ENCODE results near the gene FDXACB1. TPM values are rescaled to one million over a fixed set of nuclear protein-coding genes. Genes with fewer than 3 reads are reported as not detected.

FDXACB1 gene
- total RNA-seq, 1 donor from 2014 or later, result 4.8 TPM

GRCh38 chr11:111836162-111836561 lies 42.8 kb downstream of the FDXACB1 start:
- TF ChIP-seq CTCF (conservative IDR thresholded peaks at IDR 0.05), result no peak
- Mint-ChIP-seq H3K9me3 (no peaks in the 10 kb centered on the region), H3K27ac (ENCODE audit: unreplicated experiment) (no peak overlapping the region), H3K27me3 (ENCODE audit: low read depth) (no peaks in the 10 kb centered on the region), H3K4me3 (no peak overlapping the region), H3K36me3 (ENCODE audit: low read depth) (peaks cover 3% of the 10 kb centered on the region), H3K4me1 (peaks cover under 1% of the 10 kb centered on the region)
- no peak for DNase-seq (ENCODE audit: low read depth, low spot score)

- TF ChIP-seq CTCF (conservative IDR thresholded peaks at IDR 0.05), result no peak
- H3K9me3 Mint-ChIP-seq, result no peaks in the 10 kb centered on the region
- H3K4me3 Mint-ChIP-seq, result no peak overlapping the region
- peaks cover 3% of the 10 kb centered on the region for H3K36me3 Mint-ChIP-seq (ENCODE audit: low read depth)
- no peak overlapping the region for H3K27ac Mint-ChIP-seq (ENCODE audit: unreplicated experiment)
- no peaks in the 10 kb centered on the region for H3K4me1 Mint-ChIP-seq
- no peaks in the 10 kb centered on the region for H3K27me3 Mint-ChIP-seq (ENCODE audit: low read depth)
- no peak for DNase-seq (ENCODE audit: low read depth, low spot score)
Measured at GRCh38 chr11:111835665-111836064, 43.3 kb downstream of the FDXACB1 start.

- Mint-ChIP-seq H3K4me3 (no peak overlapping the region), H3K36me3 (ENCODE audit: low read depth) (peaks cover 3% of the 10 kb centered on the region), H3K9me3 (no peaks in the 10 kb centered on the region), H3K4me1 (no peaks in the 10 kb centered on the region), H3K27me3 (ENCODE audit: low read depth) (no peaks in the 10 kb centered on the region), H3K27ac (ENCODE audit: unreplicated experiment) (no peak overlapping the region)
- no peak for TF ChIP-seq CTCF (conservative IDR thresholded peaks at IDR 0.05)
- no peak for DNase-seq (ENCODE audit: low read depth, low spot score)
Measured at GRCh38 chr11:111834432-111835163, 44.4 kb downstream of the FDXACB1 start.

- Mint-ChIP-seq H3K27me3 (ENCODE audit: low read depth) (no peaks in the 10 kb centered on the region), H3K36me3 (ENCODE audit: low read depth) (peaks cover 3% of the 10 kb centered on the region), H3K9me3 (no peaks in the 10 kb centered on the region), H3K27ac (ENCODE audit: unreplicated experiment) (no peak overlapping the region), H3K4me1 (no peaks in the 10 kb centered on the region), H3K4me3 (no peak overlapping the region)
- no peak for DNase-seq (ENCODE audit: low read depth, low spot score)
- no peak for TF ChIP-seq CTCF (conservative IDR thresholded peaks at IDR 0.05)
Measured at GRCh38 chr11:111833524-111833923, 45.4 kb downstream of the FDXACB1 start.

- Mint-ChIP-seq H3K36me3 (ENCODE audit: low read depth) (no peaks in the 10 kb centered on the region), H3K27me3 (ENCODE audit: low read depth) (no peaks in the 10 kb centered on the region), H3K27ac (ENCODE audit: unreplicated experiment) (no peak overlapping the region), H3K9me3 (no peaks in the 10 kb centered on the region), H3K4me1 (no peaks in the 10 kb centered on the region), H3K4me3 (no peak overlapping the region)
- DNase-seq (ENCODE audit: low read depth, low spot score), result no peak
- TF ChIP-seq CTCF (conservative IDR thresholded peaks at IDR 0.05), result no peak
Measured at GRCh38 chr11:111829185-111829968, 49.6 kb downstream of the FDXACB1 start.
